NCI-H1417 treated with DMSO at 0.1 percent for 48 hours (cell line): ENCODE data around the gene NPAT.
A peak's percentile ranks its signal among the peaks of the same experiment; 100 is the strongest.

ENCODE experiments used
- DNase-seq: peaks from one replicate; lab custom pipeline; 2025; lab: John Stamatoyannopoulos, UW

NPAT gene

DNA sequence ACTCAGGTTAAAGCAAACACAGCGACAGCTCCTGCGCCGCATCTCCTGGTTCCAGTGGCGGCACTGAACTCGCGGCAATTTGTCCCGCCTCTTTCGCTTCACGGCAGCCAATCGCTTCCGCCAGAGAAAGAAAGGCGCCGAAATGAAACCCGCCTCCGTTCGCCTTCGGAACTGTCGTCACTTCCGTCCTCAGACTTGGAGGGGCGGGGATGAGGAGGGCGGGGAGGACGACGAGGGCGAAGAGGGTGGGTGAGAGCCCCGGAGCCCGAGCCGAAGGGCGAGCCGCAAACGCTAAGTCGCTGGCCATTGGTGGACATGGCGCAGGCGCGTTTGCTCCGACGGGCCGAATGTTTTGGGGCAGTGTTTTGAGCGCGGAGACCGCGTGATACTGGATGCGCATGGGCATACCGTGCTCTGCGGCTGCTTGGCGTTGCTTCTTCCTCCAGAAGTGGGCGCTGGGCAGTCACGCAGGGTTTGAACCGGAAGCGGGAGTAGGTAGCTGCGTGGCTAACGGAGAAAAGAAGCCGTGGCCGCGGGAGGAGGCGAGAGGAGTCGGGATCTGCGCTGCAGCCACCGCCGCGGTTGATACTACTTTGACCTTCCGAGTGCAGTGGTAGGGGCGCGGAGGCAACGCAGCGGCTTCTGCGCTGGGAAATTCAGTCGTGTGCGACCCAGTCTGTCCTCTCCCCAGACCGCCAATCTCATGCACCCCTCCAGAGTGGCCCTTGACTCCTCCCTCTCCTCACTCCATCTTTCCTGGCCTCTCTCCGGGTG is at the start of gene NPAT, which contains the start of gene ATM:
Gene NPAT, minus strand, starts transcription at position 65 of the 774 bp plus-strand sequence. CDS start 102 bp downstream, outside the sequence.
Gene ATM, plus strand, starts transcription at position 494 of the 774 bp plus-strand sequence. CDS start 4,558 bp downstream, outside the sequence.
- peak; percentile 98 for DNase-seq

DNA sequence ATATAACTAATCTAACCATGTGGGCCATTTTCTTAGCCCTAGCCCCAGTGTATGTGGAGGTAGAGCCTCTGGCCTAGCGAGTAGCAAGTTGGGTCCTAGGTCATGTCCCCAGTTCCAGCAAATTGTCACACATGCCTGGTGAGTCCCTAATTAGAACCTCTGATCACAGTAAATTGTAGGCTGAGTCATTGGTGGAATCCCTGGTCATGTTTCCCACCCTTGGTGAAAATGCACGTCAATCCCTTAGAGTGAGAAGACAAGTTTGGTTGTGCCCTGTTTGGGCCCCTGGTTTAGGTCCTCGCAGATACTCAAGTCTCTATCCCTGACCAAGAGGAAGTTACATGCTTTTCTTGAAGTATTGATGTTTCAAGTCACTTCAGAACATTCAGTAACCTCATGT is 47.1 kb upstream of the NPAT start:
- DNase-seq = no peak

DNA sequence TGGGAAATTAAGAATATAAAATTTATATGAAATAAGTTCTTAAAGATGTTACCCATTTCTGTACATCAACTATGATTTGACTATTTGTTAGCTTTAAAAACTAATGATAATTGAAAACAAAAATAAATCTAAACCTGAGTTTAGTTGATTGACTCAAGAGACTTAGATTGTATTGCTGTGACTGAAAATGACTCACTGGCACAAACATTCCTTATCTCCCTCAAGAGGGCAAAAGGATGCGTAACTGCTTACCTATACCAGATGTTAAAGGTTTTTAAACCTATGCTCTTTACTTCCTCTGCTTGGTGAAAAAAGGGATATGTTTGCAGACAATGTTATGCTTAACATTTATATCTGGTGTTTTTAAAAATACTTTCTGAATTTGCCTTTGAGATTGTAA is 30.7 kb upstream of the NPAT start:
- DNase-seq = no peak

DNA sequence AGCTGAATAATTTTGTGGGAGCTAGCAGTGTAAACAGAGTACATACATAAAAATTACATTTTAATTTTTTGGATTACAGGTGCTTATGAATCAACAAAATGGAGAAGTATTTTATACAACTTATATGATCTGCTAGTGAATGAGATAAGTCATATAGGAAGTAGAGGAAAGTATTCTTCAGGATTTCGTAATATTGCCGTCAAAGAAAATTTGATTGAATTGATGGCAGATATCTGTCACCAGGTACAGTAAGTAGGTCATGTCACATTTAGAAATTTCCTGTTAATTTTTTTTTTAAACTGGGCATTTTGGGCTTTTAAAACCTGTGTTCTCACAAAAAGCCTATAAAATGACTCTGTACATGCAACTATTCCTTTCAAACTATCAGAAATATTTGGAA is 24.4 kb upstream of the NPAT start:
- no peak for DNase-seq

- no peak for DNase-seq
Observed at GRCh38 chr11:108246308-108246707, 23.9 kb upstream of the NPAT start.

- DNase-seq = no peak
Observed at GRCh38 chr11:108242422-108242821, 20.0 kb upstream of the NPAT start.

DNA sequence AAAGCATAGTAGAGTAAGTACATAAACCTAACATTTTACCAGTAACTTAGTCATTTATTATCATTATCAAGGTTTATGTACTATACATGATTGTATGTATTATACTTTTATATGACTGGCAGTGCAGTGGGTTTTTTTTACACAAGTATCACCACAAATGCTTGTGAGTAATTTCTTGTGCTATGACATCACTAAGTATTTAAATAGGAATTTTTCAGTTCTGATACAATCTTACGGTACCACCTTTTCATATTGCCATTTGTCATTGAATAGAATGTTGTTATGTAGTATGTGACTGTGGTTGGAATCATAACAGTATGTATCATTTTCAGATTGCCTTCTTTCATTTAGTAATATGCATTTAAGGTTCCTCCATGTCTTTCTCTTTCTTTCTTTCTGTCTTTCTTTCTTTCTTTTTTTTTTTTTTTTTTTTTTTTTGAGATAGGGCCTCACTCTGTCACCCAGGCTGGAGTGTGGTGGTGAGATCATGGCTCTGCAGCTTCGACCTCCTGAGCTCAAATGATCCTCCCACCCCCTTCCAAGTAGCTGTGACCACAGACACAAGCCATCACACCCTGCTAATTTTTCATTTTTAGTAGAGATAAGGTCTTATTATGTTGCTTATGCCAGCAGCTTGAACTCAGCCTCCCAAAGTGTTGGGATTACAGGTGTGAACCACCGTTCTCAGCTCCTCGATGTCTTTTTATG is 19.0 kb upstream of the NPAT start:
- no peak for DNase-seq

DNA sequence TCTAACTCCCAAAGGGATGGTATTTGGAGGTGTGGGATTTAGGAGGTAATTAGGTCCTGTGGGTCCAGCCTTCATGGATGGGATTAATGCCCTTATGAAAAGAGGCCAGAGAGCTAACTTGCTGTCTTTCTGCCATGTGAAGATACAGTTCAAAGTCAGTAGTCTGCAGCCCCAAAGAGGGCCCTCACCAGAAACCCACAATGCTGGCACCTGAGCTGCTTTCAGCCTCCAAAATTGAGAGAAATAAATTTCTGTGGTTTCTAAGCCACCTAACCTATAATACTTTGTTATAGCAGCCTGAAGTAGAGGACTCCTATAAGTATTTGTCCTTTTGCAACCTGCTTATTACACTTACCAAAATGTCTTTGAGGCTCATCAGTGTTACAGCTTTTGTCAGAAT is 16.6 kb upstream of the NPAT start:
- no peak for DNase-seq

DNA sequence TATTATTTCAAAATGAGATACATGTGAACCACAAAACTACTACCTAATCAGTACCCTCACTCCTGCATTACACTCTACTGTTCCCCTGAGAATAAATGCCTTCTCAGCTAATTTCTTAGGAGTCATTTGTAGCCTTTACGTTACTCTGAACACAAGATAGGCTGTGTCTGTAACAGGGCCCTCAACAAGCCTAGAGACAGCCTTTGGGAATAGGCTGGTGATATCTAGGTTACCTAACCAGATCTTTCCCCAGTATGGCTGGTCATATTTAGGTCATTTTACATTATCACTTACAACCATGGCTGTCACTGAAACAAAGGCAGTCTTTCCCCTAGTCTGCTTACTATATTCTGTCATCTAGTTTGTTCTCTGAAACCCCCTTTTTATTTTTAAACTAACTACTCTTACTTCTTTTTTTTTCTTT is 14.6 kb upstream of the NPAT start:
- no peak for DNase-seq

GRCh38 chr11:108235633-108236032 is 13.2 kb upstream of the NPAT start:
- DNase-seq = no peak

DNA sequence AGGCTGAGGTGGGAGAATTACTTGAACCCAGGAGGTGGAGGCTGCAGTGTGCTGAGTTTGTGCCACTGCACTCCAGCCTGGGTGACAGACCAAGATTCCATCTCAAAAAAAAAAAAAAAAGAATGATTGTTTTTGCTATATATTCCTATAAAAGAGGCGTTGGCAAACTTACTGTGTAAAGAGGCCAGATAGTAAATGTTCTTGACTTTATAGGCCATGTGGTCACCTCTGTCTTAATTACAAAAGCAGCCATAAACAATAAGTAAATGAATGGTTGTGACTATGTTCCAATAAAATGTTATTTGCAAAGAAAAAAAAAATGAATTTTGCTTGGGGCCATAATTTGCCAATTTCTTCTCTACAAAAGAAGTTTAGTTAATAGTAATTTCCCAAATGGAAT is 12.8 kb upstream of the NPAT start:
- no peak for DNase-seq

DNA sequence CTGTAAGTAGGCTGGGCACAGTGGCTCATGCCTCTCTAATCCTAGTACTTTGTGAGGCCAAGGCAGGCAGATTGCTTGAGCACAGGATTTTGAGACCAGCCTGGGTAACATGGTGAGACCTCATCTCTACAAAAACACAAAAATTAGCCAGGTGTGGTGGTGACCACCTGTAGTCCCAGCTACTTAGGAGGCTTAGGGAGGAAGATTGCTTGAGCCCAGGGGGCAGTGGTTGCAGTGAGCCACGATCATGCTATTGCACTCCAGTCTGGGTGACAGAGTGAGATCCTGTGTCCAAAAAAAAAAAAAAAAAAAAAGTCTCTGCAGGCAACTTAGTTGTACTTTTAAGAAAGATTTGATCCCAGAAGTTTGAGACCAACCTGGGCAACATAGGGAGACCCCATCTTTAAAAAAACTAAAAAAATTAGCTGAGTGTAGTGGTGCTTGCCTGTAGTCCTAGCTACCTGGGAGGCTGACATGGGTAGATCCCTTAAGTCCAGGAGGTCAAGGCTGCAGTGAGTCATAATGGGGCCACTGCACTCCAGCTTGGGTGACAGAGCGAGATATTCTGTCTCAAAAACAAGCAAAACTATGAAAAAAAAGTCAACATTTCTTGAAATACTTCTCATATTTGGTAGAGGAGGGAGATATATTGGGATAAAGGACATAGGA is 11.0 kb upstream of the NPAT start:
- DNase-seq = no peak

DNA sequence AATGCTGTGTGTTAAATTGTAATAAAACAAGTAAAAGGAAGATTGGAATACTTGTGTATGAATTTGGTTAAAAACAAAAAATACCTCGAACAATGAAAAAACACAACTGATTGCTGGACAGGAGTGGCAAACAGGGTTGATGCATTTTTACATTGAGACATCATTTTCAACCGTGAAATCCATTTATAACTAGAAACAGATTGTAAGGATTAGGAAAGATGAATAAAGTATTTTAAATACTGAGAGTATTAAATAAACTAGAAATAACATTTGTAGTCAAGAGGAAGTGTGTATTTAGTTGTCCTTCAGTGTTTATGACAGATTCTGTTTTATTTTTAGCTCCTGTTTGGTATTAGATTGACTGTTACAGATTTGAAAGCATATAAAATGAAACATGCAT is 5.8 kb upstream of the NPAT start:
- no peak for DNase-seq

DNA sequence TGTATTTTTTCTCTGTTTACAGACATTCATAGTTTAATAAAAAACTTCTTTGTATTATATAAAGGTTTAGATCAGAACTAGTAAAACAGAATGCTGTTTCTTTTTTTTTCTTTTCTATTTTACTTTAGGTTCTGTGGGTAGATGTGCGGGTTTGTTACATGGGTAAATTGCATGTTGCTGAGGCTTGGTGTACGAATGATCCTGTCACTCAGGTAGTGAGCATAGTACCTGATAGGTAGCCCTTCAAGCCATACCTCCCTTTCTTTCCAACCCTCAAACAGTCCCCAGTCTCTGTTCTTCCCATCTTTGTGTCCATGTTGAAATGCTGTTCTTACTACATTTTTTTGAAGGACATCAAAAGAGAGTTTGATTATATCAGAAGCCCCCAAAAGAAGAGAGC is 3.6 kb upstream of the NPAT start:
- no peak for DNase-seq

GRCh38 chr11:108224911-108225786 is 2.7 kb upstream of the NPAT start:
- DNase-seq = no peak

DNA sequence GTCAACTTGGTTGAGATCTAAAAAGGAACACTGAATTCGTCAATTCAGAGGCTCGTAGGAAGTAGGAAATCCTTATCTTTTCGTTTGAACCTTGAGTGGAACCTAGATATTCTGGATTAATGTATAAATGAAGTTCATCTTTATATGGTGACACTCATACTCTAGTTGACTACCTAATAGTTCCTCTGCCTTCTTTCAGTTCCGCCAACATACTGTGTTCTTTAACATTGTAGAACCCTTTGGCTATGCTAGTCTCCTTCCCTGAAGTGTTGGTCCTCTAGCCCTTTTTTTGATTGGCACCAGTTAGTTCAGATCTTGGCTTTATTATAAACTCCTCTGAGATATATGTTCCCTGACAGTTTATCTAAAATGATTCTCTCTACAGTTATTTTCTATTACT is 1.9 kb upstream of the NPAT start:
- no peak for DNase-seq

- no peak for DNase-seq
Observed at GRCh38 chr11:108223348-108224149, 1.1 kb upstream of the NPAT start.

DNA sequence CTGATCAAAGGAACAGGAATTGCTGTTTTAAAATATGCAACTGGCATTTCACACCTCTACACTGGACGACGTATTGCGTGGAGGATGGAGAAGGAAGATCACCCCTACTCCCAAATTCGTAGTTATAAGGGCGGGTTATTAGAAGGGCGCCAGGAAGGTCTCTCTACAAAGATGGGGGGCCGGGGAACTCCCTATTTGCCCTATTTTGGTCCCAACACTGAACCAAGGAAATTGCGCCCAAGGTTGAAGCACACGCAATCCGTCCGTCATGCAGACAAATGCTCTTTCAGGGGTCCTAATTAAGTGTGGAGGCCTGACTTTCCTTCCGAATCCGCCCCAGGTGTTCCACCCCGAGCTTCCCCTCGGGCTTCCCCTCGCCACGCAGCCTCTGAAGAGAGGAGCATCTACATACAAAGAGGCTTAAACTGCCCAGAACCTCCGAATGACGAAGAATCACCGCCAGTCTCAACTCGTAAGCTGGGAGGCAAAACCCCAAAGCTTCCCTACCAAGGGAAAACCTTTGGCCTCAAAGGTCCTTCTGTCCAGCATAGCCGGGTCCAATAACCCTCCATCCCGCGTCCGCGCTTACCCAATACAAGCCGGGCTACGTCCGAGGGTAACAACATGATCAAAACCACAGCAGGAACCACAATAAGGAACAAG is 396 bp downstream of the NPAT start:
- no peak for DNase-seq

- DNase-seq = no peak
Observed at GRCh38 chr11:108221371-108221770, 1.1 kb downstream of the NPAT start.

DNA sequence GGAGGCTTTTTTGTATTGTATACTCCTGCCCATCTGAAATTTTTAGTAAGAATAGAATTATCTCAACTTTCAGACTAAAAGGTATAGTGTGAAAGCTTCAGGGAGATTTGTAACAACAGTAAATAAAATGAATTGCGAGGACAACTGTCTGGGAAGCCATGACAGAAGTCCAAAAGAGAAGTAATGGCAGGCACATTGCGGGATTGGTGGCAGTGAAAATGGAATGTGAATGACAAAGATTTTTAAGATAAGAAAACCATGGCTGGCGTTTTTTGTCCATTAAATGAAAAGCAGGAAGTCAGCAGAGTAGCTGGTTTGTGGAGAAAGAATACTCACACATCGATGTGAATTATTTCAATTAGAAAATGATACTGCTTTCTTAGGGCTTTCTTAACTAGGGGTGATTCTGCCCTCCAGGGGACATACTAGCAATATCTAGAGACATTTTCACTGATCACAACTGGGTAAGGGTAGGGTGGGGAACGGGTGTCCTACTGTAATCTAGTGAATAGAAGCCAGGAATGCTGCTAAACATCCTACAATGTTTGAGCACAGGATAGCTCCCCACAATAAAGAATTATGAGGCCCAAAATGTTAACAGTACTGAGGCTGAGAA is 1.6 kb downstream of the NPAT start:
- DNase-seq = no peak
